Right lung (tissue), 5 donors: ENCODE data around the gene DIP2C. TPM values are rescaled to one million over a fixed set of nuclear protein-coding genes. Genes with fewer than 3 reads are reported as not detected.
"Not testable (repeated sequence)": the region's sequence is repeated elsewhere in the genome, so short reads cannot be mapped to it uniquely, and the experiment has no call there.

Source experiments
- DNase-seq, 2 donors: peaks; one replicate each; pipeline ENCODE4 v3.0.0-alpha.2; 2013
- polyA plus RNA-seq, 5 donors: library from polyadenylated mRNA; unstranded; fragments of 120-200 nt; gene quantifications; one replicate each; pipeline versions ENCODE4 v1.2.1 to v1.2.3, GENCODE V29; 2013; ENCODE audit warnings: inconsistent platforms in 1 of 5, low replicate concordance in 1 of 5; ENCODE audit not compliant: insufficient read length in 5 of 5, insufficient read depth in 1 of 5

The DIP2C gene
- polyA plus RNA-seq, 5 donors, result 15.8 to 20.3 (median 17.9) TPM

- DNase-seq, result no peak
Observed at GRCh38 chr10:660970-661596, 28.4 kb downstream of the DIP2C start.

- no peak for DNase-seq
Observed at GRCh38 chr10:660413-660969, 29.0 kb downstream of the DIP2C start.

- DNase-seq, result peak in 1 of 2 donors; percentile 33
Observed at GRCh38 chr10:659688-660141, 29.8 kb downstream of the DIP2C start.

GRCh38 chr10:657816-658350 lies 31.6 kb downstream of the DIP2C start:
- DNase-seq, result not testable (repeated sequence)

GRCh38 chr10:656883-657282 lies 32.6 kb downstream of the DIP2C start:
- no peak for DNase-seq

- no peak for DNase-seq
Observed at GRCh38 chr10:655184-655583, 34.3 kb downstream of the DIP2C start.

- no peak for DNase-seq
Observed at GRCh38 chr10:654647-654996, 34.8 kb downstream of the DIP2C start.

GRCh38 chr10:653991-654646 lies 35.3 kb downstream of the DIP2C start:
- no peak for DNase-seq

- DNase-seq, result not testable (repeated sequence)
Observed at GRCh38 chr10:652832-653459, 36.5 kb downstream of the DIP2C start.

- no peak for DNase-seq
Observed at GRCh38 chr10:652233-652632, 37.2 kb downstream of the DIP2C start.

- DNase-seq, result no peak
Observed at GRCh38 chr10:651692-652091, 37.8 kb downstream of the DIP2C start.

GRCh38 chr10:650886-651615 lies 38.4 kb downstream of the DIP2C start:
- no peak for DNase-seq

- DNase-seq, result peak in 1 of 2 donors; percentile 34
Observed at GRCh38 chr10:650441-650851, 39.0 kb downstream of the DIP2C start.

- peak; percentile 67 to 73 for DNase-seq
Observed at GRCh38 chr10:649798-650440, 39.5 kb downstream of the DIP2C start.

- DNase-seq, result no peak
Observed at GRCh38 chr10:649445-649797, 40.0 kb downstream of the DIP2C start.

- not testable (repeated sequence) for DNase-seq
Observed at GRCh38 chr10:647019-647418, 42.4 kb downstream of the DIP2C start.

- DNase-seq, result no peak
Observed at GRCh38 chr10:646118-646524, 43.3 kb downstream of the DIP2C start.

GRCh38 chr10:644943-645334 lies 44.5 kb downstream of the DIP2C start:
- DNase-seq, result no peak

- no peak for DNase-seq
Observed at GRCh38 chr10:644076-644942, 45.2 kb downstream of the DIP2C start.

- DNase-seq, result no peak
Observed at GRCh38 chr10:642186-642890, 47.1 kb downstream of the DIP2C start.
